K562 (cell line): ENCODE data around the gene CCDC187.

Experiments used
- CHD2 ChIP-seq: IDR thresholded peaks from 2 replicates; pipeline ENCODE4 v1.6.1; 2011; ENCODE audit warnings: low read depth, low read length
- CTCF ChIP-seq, 3 experiments: IDR thresholded peaks in 2 of 3; conservative IDR thresholded peaks in 1 of 3; 2 replicates each; pipeline ENCODE4 v1.5.1; 2011 to 2012; ENCODE audit warnings: low read length in 3 of 3, mild to moderate bottlenecking in 3 of 3, control low read depth in 2 of 3, improper control_type of control experiment in 1 of 3, inconsistent platforms in 1 of 3, low read depth in 1 of 3, mixed read lengths in 1 of 3, moderate library complexity in 1 of 3; ENCODE audit not compliant: insufficient read depth in 2 of 3
- SMARCC2 ChIP-seq: fragments of 450-650 bp; IDR thresholded peaks from 2 replicates; pipeline ENCODE4 v1.6.1; 2017; ENCODE audit warnings: antibody characterized with exemption, moderate library complexity, mild to moderate bottlenecking, low read depth
- SMC3 ChIP-seq: conservative IDR thresholded peaks from 2 replicates; pipeline ENCODE4 v1.6.1; 2011; ENCODE audit warnings: low read depth, low read length, improper control_type of control experiment; ENCODE audit not compliant: insufficient read depth

GRCh38 chr9:136259836-136260235 is 44.1 kb downstream of the CCDC187 start:
- TF ChIP-seq SMARCC2 (no peak), CTCF (IDR thresholded peaks at IDR 0.05 in 2 of 3, conservative IDR thresholded peaks at IDR 0.05 in 1 of 3; ENCODE audit: insufficient read depth in 2 of 3, low read depth in 1 of 3, low read length in 3 of 3) (no peak), CHD2 (no peak), SMC3 (no peak)
